Suprapubic skin (tissue), 4 donors: ENCODE measurements around the gene INPP5F. TPM values are rescaled to one million over a fixed set of nuclear protein-coding genes. Genes with fewer than 3 reads are reported as not detected.

Experiments used
- DNase-seq, 2 donors: peaks; one replicate each; pipeline ENCODE4 v3.0.0-alpha.2; 2019; ENCODE audit warnings: low spot score in 2 of 2
- H3K27ac ChIP-seq: fragments of 200-600 bp; sonication (generic); one replicate; pipeline ENCODE4 v1.5.1; 2019
- H3K27me3 ChIP-seq: fragments of 200-600 bp; sonication (generic); one replicate; pipeline ENCODE4 v1.5.1; 2019
- H3K36me3 ChIP-seq: fragments of 200-600 bp; sonication (generic); one replicate; pipeline ENCODE4 v1.5.1; 2019
- H3K4me1 ChIP-seq: fragments of 200-600 bp; sonication (generic); one replicate; pipeline ENCODE4 v1.5.1; 2019
- H3K4me3 ChIP-seq: fragments of 200-600 bp; sonication (generic); one replicate; pipeline ENCODE4 v1.5.1; 2019; ENCODE audit warnings: mild to moderate bottlenecking
- H3K9me3 ChIP-seq: fragments of 200-600 bp; sonication (generic); one replicate; pipeline ENCODE4 v1.5.1; 2019
- EP300 ChIP-seq: sonication (generic); formaldehyde crosslinking; IDR thresholded peaks from one replicate; pipeline ENCODE4 v1.6.1; 2017; ENCODE audit warnings: antibody characterized with exemption
- POLR2A ChIP-seq, 2 donors: fragments of 450-650 bp; IDR thresholded peaks; one replicate each; pipeline ENCODE4 v1.6.1; 2017; ENCODE audit warnings: antibody characterized with exemption in 2 of 2, mild to moderate bottlenecking in 2 of 2, moderate library complexity in 2 of 2
- POLR2AphosphoS5 ChIP-seq, 3 donors: sonication (generic); formaldehyde crosslinking; IDR thresholded peaks; one replicate each; pipeline ENCODE4 v1.6.1; 2017; ENCODE audit warnings: antibody characterized with exemption in 3 of 3
- WGBS: methylation state at CpG from one replicate; pipeline ENCODE4 v1.1.5; 2018; 5-methylcytosine and 5-hydroxymethylcytosine counted together
- total RNA-seq, 4 donors: library from RNA; depleted of rRNA; stranded (reverse); fragments of >200 nt; gene quantifications; one replicate each; pipeline ENCODE4 v1.1.0, GENCODE V29; 2016
- TF ChIP-seq, protein P1 (sequence below), 2 donors: fragments of 200-600 bp in 1 of 2; fragments of 450-650 bp in 1 of 2; sonication (generic) in 1 of 2; IDR thresholded peaks; one replicate each; pipeline ENCODE4 v1.5.1; 2016 to 2019; ENCODE audit warnings: antibody characterized with exemption in 2 of 2, mild to moderate bottlenecking in 1 of 2, moderate library complexity in 1 of 2

INPP5F gene
- total RNA-seq, 4 donors from 2014 or later, result 16.1 to 38.6 (median 19.3) TPM

DNA sequence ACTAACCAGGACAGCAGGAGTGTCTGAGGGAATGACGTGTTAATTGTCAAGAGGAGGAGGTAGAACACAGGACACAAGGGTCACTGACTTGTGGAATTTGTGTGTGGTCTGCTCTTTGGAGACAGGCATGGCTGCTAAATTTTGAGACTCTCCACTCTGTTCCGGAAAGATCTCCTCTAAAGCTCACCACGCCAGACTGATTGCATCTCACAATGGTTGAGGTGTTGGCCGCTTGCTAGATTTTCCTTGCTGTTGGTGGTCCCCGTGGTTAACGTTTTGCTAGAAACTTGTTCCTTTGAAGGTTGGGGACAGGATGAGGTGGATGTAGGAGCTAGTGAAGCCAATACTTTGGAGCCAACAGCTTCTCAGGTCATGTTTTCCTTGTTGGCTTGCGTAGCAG, 89.8 kb downstream of the INPP5F start:
- TF ChIP-seq, protein P1, sequence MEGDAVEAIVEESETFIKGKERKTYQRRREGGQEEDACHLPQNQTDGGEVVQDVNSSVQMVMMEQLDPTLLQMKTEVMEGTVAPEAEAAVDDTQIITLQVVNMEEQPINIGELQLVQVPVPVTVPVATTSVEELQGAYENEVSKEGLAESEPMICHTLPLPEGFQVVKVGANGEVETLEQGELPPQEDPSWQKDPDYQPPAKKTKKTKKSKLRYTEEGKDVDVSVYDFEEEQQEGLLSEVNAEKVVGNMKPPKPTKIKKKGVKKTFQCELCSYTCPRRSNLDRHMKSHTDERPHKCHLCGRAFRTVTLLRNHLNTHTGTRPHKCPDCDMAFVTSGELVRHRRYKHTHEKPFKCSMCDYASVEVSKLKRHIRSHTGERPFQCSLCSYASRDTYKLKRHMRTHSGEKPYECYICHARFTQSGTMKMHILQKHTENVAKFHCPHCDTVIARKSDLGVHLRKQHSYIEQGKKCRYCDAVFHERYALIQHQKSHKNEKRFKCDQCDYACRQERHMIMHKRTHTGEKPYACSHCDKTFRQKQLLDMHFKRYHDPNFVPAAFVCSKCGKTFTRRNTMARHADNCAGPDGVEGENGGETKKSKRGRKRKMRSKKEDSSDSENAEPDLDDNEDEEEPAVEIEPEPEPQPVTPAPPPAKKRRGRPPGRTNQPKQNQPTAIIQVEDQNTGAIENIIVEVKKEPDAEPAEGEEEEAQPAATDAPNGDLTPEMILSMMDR (IDR thresholded peaks at IDR 0.05), result no peak
- TF ChIP-seq EP300 (no peak), POLR2A (IDR thresholded peaks at IDR 0.05) (no peak), POLR2AphosphoS5 (IDR thresholded peaks at IDR 0.05) (no peak)
- H3K36me3 ChIP-seq, result peaks cover 24% of the 10 kb centered on the region
- no peak for DNase-seq
- no peaks in the 10 kb centered on the region for H3K9me3 ChIP-seq
- no peaks in the 10 kb centered on the region for H3K27me3 ChIP-seq
- H3K4me1 ChIP-seq, result peaks cover 8% of the 10 kb centered on the region
- H3K27ac ChIP-seq, result no peak overlapping the region
- H3K4me3 ChIP-seq, result no peak overlapping the region
- 94% methylated on average over 7 of the region's 7 CpGs for WGBS

DNA sequence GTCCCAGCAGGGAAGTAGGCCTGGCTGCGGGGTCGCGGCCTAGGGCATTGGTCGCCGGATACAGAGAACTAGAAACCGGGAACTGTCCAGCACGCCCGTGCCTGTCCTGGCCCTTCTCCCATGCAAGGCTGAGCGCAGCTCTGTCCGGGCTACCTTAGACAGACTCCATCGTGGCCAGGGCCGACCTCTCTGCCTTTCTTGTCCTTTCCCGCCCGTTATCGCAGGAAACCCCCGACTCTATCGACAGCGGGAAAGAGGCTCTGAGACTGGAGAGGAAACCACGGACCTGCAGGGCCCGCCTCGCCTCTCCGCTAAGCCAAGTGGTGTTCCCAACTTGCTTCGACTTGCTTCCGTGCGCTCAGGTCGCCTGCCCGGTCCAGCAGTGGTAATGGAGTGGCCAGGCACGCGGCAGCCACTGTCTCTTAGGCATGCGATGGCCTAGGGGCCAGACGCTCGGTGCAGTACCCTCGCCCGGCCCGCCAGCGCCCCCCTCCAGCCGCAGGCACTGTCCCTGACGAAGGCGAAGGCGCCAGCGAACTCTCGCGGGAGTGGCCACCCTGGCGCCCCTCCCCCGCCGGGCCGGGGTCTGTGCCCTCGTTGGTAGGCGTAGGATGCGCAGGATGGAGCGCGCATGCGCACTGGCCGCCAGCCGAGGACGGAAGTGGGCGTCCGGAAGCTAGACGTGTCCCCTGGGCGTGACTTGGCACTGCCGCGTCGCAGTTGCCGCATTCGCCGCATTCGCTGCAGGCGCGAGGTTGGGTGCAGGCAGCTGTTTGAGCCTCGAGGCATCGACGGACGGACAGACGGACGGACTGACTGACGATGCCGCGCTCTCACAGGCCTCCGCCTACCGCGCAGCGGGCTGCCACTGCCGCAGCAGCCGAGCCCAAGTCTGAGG, 92.4 kb downstream of the INPP5F start:
- no peaks in the 10 kb centered on the region for H3K27me3 ChIP-seq
- 67% methylated on average over 42 of the region's 84 CpGs for WGBS
- H3K4me1 ChIP-seq, result peaks cover 8% of the 10 kb centered on the region
- peaks cover 27% of the 10 kb centered on the region for H3K36me3 ChIP-seq
- H3K27ac ChIP-seq, result no peak overlapping the region
- H3K9me3 ChIP-seq, result no peaks in the 10 kb centered on the region
- TF ChIP-seq POLR2AphosphoS5 (IDR thresholded peaks at IDR 0.05) (no peak), POLR2A (IDR thresholded peaks at IDR 0.05) (no peak), EP300 (no peak)
- TF ChIP-seq, protein P1 (IDR thresholded peaks at IDR 0.05), result no peak
- peak; percentile 80 to 81 for DNase-seq
- H3K4me3 ChIP-seq, result peak overlapping the region; percentile 43

DNA sequence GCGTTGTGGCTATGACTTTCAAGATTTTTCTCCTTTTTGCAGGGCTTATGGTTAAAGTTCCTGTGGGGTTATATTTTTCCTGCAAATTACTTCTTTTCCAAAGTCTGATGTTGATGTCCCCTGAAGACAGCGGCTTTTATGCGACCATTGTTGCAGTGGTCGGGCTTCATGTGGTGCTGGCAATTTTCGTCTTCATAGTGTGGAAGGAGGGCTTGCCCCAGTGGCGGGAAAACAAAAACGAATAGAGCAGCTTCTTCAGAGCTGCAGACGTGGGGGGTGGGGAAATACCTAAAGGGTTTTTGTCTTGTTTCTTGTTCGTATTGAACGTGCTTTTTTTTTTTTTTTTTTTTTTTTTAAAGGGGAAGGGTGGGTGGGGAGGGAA, 93.0 kb downstream of the INPP5F start:
- Histone ChIP-seq H3K4me1 (peaks cover 8% of the 10 kb centered on the region), H3K4me3 (peak overlapping the region; percentile 43), H3K9me3 (no peaks in the 10 kb centered on the region), H3K27ac (no peak overlapping the region), H3K27me3 (no peaks in the 10 kb centered on the region), H3K36me3 (peaks cover 33% of the 10 kb centered on the region)
- no peak for TF ChIP-seq POLR2A (IDR thresholded peaks at IDR 0.05)
- no peak for TF ChIP-seq EP300
- TF ChIP-seq, protein P1 (IDR thresholded peaks at IDR 0.05), result no peak
- TF ChIP-seq POLR2AphosphoS5 (IDR thresholded peaks at IDR 0.05), result no peak
- 53% methylated on average over 10 of the region's 10 CpGs for WGBS
- no peak for DNase-seq

GRCh38 chr10:119821182-119821581, 95.3 kb downstream of the INPP5F start:
- TF ChIP-seq POLR2A (IDR thresholded peaks at IDR 0.05), result no peak
- TF ChIP-seq, protein P1 (IDR thresholded peaks at IDR 0.05), result no peak
- TF ChIP-seq POLR2AphosphoS5 (IDR thresholded peaks at IDR 0.05), result no peak
- TF ChIP-seq EP300, result no peak
- H3K36me3 ChIP-seq, result peaks cover 26% of the 10 kb centered on the region
- peaks cover 8% of the 10 kb centered on the region for H3K4me1 ChIP-seq
- H3K27ac ChIP-seq, result no peak overlapping the region
- no peaks in the 10 kb centered on the region for H3K27me3 ChIP-seq
- WGBS, result 64% methylated on average over 4 of the region's 4 CpGs
- DNase-seq, result no peak
- H3K9me3 ChIP-seq, result no peaks in the 10 kb centered on the region
- H3K4me3 ChIP-seq, result no peak overlapping the region

- TF ChIP-seq EP300 (no peak), POLR2AphosphoS5 (IDR thresholded peaks at IDR 0.05) (no peak), POLR2A (IDR thresholded peaks at IDR 0.05) (no peak)
- TF ChIP-seq, protein P1 (IDR thresholded peaks at IDR 0.05), result no peak
Measured at GRCh38 chr10:119824299-119824698, 98.4 kb downstream of the INPP5F start.

More at GRCh38 chr10:119824299-119824698, 98.4 kb downstream of the INPP5F start:
- Histone ChIP-seq H3K4me1 (no peaks in the 10 kb centered on the region), H3K36me3 (peaks cover 39% of the 10 kb centered on the region), H3K27ac (no peak overlapping the region), H3K27me3 (no peaks in the 10 kb centered on the region), H3K4me3 (no peak overlapping the region), H3K9me3 (no peaks in the 10 kb centered on the region)
- no peak for DNase-seq
- 93% methylated on average over 3 of the region's 3 CpGs for WGBS
